NCI-H2107 treated with DMSO at 0.1 percent for 48 hours (cell line): ENCODE data around the gene NR1D2.
A peak's percentile ranks its signal among the peaks of the same experiment; 100 is the strongest.
"Not testable (repeated sequence)": the region's sequence is repeated elsewhere in the genome, so short reads cannot be mapped to it uniquely, and the experiment has no call there.

ENCODE experiments used
- DNase-seq: peaks from one replicate; lab custom pipeline; 2025; ENCODE audit not compliant: unreplicated experiment; lab: John Stamatoyannopoulos, UW

Gene NR1D2

DNA sequence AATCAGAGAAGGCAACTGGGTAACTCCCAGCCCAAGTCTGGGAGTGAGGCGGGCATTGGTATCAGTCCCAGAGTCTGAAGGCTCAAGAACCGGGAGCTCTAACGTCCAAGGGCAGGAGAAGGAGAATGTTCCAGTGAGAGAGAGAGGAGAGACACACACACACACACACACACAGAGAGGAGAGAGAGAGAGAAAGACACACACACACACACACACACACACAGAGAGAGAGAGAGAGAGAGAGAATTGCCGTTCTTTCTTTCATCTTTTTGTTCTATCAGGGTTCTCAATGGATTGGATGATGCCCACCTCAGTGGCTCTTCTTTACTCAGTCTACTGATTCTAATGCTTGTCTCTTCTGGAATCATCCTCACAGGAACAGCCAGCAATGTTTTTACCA, 57.0 kb downstream of the NR1D2 start:
- no peak for DNase-seq

DNA sequence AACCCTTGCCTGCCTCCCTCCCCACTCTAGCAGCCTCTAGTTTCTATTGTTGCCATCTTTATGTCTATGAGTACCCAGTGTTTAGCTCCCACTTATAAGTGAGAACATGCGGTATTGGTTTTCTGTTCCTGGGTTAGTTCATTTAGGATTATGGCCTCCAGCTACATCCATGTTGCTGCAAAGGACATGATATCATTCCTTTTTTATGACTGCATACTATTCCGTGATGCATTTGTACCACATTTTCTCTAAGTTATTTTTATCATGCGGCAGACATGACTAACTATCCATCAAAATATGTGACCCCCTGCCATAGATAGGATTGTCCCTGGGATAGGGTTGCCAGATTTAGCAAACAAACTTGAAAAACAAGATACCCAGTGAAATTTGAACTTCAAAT, 58.4 kb downstream of the NR1D2 start:
- DNase-seq, result no peak

DNA sequence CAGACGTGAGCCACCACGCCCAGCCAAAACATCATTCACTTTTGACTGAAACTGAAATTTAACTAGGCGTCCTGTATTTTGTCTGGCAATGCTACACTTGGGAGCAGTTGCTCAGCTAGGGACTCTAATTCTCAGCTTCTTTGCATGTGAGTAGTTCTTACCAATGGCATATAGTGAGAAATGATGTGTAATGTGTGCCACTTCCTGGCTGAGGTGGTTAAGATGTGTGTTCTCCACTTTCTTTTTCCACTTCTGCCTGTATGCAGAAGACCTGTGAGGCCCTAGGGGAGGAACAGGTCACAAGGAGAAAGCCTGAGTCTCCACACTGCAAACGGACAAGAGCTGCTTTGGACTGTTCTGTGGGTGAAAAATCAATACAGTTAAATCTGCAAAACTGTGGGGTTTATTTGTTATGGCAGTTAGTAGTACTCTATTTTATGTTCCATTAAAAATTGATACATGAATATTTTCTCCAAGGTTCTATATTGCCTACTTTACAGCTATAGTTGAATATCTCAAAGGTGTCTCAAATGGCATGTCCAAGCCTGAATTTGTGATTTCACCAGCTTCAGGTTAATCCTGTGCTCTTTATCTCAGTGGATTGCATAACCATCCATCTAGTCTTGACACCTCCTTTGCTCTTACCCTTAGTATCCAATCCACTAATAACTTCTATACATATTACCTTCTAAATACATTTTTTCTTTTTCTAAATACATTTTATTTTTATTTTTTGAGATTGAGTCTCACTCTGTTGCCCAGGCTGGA, 59.3 kb downstream of the NR1D2 start:
- DNase-seq, result no peak

DNA sequence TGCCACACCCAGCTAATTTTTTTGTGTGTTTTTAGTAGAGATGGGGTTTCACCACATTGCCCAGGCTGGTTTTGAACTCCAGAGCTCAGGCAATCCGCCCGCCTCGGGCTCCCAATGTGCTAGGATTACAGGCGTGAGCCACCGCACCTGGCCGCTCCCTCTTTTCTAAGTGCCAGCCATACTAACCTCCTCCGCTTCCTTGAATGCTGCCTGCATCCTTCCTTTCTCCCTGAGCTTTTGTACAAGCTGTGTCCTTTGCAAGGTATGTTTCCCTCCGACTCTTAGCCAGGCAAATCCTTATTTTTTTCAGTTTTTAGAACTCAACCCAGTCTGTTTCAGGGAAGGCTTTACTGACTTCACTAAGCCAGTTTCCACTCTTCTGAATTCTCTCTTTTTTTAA, 60.6 kb downstream of the NR1D2 start:
- no peak for DNase-seq

DNA sequence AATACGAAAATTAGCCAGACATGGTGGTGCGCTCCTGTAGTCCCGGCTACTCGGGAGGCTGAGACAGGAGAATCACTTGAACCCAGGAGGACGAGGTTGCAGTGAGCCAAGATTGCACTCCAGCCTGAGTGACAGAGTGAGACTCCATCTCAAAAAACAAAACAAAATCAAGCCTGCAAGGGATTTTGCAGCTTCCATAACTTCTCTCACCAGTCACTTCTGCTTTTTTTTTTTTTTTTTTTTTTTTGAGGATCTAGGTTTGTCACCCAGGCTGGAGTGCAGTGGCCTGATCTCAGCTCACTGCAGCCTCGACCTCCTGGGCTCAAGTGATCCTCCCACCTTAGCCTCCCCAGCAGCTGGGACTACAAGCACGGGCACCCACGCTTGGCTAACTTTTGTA, 65.7 kb downstream of the NR1D2 start:
- not testable (repeated sequence) for DNase-seq

DNA sequence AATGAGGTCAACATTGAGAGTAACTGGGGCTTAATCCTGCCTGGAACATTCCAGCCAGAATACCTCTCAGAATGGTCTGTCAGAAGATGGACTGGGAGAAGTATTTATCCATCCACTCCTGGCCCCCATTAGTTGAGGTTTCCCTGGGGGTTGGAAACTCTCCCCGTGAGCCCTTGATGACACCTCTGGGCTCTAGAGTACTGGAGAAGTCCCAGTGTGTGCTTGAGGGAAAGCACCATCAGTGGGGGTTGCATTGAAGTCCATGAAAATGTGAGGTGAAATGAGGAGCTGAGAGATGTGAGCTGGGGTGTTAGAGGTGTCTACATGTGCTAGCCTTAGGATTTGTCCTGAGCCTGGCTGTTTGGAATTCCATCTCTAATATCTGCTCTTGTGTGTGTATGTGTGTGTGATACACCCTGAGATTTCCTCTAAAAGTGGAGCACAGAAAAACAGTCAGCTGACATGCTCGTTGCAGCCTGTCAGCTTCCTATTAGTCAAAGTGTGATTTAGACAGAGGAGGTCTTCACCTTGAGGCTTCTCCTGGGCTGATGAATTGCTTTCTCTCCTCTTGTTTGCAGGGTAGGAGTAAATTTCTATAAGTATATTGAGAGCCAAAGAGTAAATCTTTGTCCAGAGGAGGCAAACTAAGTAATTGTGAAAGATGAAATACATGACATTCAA, 67.6 kb downstream of the NR1D2 start:
- DNase-seq, result no peak

DNA sequence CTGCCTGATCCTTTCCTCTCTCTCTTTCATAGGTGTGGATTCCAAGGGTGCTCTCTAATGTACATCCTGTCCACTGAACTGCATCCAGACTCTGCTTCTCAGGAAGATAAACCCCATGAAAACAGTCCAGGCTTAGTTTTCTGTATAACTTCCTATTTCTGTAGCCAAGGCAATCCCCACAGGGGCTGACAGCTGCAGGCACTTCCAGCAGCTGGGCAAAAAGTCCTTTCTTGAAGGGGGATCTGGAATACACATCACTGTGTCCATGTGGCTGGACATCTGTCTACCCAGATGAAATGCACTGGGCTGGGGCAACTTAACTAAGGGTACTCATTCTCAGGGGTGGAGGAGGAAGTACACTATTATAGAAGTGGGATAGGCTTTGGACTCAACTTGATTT, 72.2 kb downstream of the NR1D2 start:
- DNase-seq, result no peak

DNA sequence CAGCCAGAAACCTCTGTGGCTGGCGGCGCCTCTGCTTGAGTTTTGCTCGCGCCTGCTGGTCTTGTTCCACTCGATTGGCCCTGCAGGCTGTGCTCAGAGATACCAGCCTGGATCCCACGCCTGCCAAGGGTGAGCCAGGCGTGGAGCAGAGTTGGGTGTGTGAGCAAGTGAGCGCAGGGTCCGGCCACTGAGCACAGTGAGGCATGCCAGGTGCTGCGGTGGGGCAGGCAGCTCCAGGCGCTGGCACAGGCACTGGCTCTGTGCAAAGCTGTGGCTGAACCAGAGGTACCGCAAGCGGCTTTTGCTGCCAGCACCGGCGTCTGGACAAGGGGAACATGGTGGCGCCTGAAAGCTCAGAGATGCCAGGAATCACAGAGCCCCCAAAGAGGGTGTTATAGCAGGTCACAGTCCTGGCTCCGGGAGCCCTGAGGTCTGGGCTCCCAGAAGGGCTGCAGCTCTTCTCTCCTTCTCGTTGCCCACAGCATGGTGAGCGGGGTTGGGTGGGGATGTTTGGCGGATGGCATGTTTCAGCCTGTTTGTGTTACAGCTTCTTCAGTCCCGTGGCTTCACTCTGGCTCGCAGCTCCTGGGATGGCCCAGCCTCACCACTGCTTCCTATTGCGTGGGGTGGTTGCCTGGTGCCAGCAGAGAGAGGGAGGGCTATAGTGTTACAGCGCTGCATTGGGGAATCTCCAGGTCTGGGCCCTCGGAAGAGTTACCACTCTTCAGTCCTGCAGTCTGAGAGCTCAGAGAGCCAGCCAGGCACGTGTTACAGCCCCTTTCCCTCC, 73.9 kb downstream of the NR1D2 start:
- DNase-seq, result no peak

DNA sequence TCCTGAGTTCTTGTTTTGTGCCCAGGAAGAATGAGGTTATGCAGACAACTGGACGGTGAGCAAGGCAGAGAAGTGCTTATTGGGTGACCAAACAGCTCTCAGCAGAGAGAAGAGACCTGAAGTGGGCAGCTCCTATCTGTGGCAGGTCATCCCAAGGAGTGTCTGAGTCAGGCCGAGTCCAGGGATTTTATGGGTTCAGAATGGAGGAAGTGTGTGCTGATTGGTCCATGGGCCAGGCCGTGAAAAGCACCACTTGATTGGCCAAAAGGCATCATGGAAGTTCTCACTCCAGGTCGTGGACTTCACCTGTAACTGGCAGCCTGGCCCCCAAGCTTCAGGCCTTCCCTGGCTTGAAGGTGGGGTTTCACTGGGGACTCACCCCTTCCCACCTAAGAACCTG, 74.5 kb downstream of the NR1D2 start:
- DNase-seq, result no peak

DNA sequence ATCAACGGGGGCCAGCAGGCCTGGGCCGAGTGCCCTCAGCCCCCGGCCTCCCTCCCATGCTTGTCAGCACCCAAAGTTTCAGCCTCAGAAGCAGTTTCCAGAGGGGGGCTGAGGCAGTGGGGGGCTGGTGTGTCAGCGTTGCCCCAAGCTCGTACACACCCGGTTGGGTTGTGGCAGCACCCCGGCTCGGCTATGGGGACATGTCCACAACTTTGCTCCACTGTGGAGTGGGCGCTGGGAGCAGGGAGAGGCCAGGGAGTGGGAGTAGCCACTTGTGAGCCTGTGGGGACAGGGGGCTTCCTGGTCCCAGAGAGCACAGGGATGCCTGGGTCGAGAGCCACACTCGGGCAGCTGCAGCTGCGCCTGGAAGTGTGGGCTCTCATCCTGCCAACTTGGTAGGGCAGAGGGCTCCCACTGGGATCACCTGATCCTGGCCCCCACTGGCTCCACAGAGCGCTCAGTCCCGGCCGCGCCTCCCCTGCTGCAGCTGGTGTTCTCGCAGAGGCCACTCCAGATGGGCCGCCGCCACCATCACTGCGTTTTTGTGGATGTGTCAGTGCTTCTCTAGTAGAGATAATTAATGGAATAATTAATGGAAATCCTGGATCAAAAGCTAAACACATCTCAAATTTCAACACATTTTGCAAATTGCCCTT, 75.1 kb downstream of the NR1D2 start:
- DNase-seq, result no peak

DNA sequence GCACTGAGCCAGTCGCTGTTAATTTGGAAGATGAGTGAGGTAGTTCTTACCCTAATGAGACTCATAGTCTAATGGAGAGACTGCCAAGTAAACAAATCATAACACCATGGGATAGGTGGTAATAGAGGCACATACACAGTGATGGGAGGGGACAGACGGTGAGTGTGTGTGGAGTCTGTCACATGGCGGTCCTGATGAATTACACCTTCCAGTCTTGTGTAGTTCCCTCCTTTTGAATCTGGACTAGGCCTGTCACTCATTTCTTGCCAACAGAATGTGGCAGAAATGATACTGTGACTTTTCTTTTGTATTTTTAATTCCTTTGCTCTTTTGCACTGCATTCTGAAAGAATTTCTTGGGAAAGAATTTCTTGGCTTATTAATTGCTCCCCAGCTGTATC, 78.1 kb downstream of the NR1D2 start:
- peak; percentile 2 for DNase-seq

DNA sequence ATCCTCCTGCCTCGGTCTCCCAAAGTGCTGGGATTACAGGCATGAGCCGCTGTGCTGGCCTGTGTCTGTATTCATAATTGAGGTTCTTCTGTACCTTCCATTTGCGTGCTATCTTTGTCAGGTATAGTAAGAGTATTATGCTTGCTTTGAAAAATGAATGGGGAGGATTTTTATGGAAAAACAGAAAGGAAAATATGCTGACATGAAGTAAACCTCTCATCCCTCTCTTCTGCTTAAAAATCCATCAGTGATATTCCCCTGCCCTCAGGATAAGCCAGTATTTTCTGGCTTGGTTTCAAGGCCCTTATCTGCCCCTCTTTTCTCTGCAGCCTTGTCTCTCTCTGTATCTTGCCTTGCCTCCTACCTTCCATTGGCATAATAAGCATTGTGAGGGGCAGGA, 80.7 kb downstream of the NR1D2 start:
- no peak for DNase-seq

DNA sequence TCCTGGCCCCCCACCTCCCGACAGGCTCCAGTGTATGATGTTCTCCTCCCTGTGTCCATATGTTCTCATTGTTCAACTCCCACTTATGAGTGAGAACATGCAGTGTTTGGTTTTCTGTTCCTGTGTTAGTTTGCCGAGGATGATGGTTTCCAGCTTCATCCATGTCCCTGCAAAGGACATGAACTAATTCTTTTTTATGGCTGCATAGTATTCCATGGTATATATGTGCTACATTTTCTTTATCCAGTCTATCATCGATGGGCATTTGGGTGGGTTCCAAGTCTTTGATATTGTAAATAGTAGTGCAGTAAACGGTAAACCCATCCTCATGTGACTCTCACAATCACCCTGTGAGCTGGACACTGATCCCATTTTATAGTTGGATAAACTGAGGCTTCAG, 81.6 kb downstream of the NR1D2 start:
- DNase-seq, result not testable (repeated sequence)

DNA sequence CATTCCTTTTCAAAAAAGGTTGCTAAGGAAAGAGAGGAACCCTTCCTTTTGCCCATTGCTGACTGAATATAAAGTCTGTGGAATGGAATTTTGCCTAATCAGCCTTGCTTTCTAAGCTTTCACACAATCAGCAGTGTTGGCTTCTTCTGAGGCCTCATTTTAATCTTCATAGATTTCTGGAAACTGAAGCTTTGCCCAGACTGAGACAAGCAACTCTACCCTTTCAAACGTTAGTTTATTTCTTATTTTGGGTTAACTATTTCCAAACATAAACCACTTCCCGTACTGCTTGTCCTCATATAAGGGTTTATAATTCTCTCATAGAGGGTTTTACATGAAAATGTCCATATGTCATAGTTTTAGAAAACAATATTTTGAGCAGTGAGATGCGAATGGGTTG, 82.9 kb downstream of the NR1D2 start:
- no peak for DNase-seq
